Measurements from ENCODE around the gene LAMTOR2. TPM values are rescaled to one million over a fixed set of nuclear protein-coding genes. Genes with fewer than 3 reads are reported as not detected.

The LAMTOR2 gene
- total RNA-seq, 1 experiment from 2014 or later: 50.6 TPM

DNA sequence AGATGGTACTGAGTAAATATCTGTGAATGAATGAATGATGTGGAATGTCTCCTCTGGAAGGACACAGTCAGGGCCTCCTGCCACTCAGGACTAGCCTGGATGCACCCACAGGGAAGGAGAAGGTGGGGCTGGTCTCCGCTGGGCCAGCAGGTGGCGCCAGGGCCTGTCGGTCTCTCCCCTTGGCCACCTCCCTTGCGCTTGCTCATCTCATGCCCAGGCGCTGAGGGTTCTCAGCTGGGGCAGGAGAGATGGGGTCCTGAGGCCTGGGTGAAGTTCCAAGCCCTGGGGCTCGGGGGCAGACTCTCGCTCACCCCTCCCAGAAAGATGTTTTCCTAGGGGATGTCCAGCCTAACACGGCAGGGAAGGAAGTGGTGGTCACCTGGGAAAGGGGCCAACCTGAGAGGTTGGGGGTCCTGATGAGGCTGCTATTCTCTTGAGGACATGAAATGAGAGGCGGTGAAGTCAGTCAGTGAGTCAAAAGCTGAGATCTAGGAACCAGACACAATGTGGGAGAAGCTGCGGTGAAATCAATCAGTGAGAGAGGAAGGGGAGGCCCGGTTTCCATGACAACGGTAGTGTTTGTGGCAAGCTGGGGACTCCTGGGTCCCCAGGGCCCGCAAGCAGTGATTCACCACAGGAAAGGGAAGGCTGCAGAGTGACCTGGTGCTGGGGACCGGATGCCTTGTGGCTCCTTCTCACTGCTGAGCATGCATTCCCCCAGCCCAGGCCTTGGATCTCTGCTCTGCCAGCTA, 42.2 kb downstream of the LAMTOR2 start:
- no peak overlapping the region for H2AK5ac ChIP-seq (ENCODE audit: insufficient read length, low read length)
- peak overlapping the region in 2 of 3 experiments; percentile 32 to 85; a peak in 6 of 7 replicates for H3K27ac Mint-ChIP-seq
- H3K9me3 Mint-ChIP-seq: no peaks in the 10 kb centered on the region; a peak in 1 of 5 replicates
- H3K4me1 ChIP-seq (ENCODE audit: insufficient read depth, low read length): 0 out of 2 replicates have a peak, but pooled peaks cover 2% of the 10 kb centered on the region
- WGBS (ENCODE audit: extremely low coverage, insufficient read length, low lambda C conversion rate): no CpG with 5 or more reads among the region's 14 CpGs
- TF ChIP-seq, protein P1, sequence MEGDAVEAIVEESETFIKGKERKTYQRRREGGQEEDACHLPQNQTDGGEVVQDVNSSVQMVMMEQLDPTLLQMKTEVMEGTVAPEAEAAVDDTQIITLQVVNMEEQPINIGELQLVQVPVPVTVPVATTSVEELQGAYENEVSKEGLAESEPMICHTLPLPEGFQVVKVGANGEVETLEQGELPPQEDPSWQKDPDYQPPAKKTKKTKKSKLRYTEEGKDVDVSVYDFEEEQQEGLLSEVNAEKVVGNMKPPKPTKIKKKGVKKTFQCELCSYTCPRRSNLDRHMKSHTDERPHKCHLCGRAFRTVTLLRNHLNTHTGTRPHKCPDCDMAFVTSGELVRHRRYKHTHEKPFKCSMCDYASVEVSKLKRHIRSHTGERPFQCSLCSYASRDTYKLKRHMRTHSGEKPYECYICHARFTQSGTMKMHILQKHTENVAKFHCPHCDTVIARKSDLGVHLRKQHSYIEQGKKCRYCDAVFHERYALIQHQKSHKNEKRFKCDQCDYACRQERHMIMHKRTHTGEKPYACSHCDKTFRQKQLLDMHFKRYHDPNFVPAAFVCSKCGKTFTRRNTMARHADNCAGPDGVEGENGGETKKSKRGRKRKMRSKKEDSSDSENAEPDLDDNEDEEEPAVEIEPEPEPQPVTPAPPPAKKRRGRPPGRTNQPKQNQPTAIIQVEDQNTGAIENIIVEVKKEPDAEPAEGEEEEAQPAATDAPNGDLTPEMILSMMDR (conservative IDR thresholded peaks at IDR 0.05): peak; percentile 99
- no peak overlapping the region for H4K5ac ChIP-seq (ENCODE audit: insufficient read length, low read depth, low read length)
- H2BK12ac ChIP-seq (ENCODE audit: insufficient read length, low read depth, low read length): no peak overlapping the region
- DNase-seq: peak; percentile 90
- H3K4me2 ChIP-seq (ENCODE audit: insufficient read depth, insufficient read length, low read length): no peak overlapping the region
- no peak overlapping the region for H2AFZ ChIP-seq (ENCODE audit: low read length)
- no peak overlapping the region for H3K56ac ChIP-seq (ENCODE audit: insufficient read length, low read depth, low read length)
- H3K79me2 ChIP-seq (ENCODE audit: insufficient read depth, low read length): no peaks in the 10 kb centered on the region
- no peak overlapping the region for H3K4ac ChIP-seq (ENCODE audit: low read depth, low read length)
- no peaks in the 10 kb centered on the region for H3K27me3 ChIP-seq (ENCODE audit: insufficient read depth, low read length)
- no peak overlapping the region for H3T11ph ChIP-seq (ENCODE audit: low read length)
- no peak overlapping the region for H3K27ac ChIP-seq (ENCODE audit: insufficient read length, low read depth, low read length)
- H3K36me3 Mint-ChIP-seq (ENCODE audit: insufficient read depth in 1 of 3, low read depth in 3 of 3): peaks cover 13 to 31% (median 23%) of the 10 kb centered on the region in 3 experiments
- H3K4me1 Mint-ChIP-seq: peaks cover 29 to 35% of the 10 kb centered on the region in 2 experiments
- H2BK20ac ChIP-seq (ENCODE audit: low read depth, low read length, poor library complexity, severe bottlenecking): no peak overlapping the region
- no peak overlapping the region for H3K9ac ChIP-seq (ENCODE audit: extremely low read depth, insufficient read length, low read length)
- no peak overlapping the region for H2BK120ac ChIP-seq (ENCODE audit: low read depth, low read length, poor library complexity, severe bottlenecking)
- H3K23me2 ChIP-seq (ENCODE audit: insufficient read length, low read depth, low read length, poor library complexity, severe bottlenecking): no peaks in the 10 kb centered on the region
- H3K9me3 ChIP-seq (ENCODE audit: control insufficient read depth, low read depth, low read length): no peaks in the 10 kb centered on the region
- H3K79me1 ChIP-seq (ENCODE audit: insufficient read depth, low read depth, low read length, poor library complexity, severe bottlenecking): no peaks in the 10 kb centered on the region
- H4K8ac ChIP-seq (replicated peaks; ENCODE audit: insufficient read length, low read depth, low read length): no peak overlapping the region
- H3K4me3 Mint-ChIP-seq: no peak overlapping the region; a peak in 1 of 5 replicates
- H3K14ac ChIP-seq (ENCODE audit: insufficient read depth, low read length): no peak overlapping the region
- no peak overlapping the region for H2BK5ac ChIP-seq (ENCODE audit: insufficient read length, low read length)
- H4K91ac ChIP-seq (ENCODE audit: insufficient read length, low read depth, low read length): no peak overlapping the region
- H3K23ac ChIP-seq (ENCODE audit: insufficient read length, low read depth, low read length): no peak overlapping the region
- H4K20me1 ChIP-seq (ENCODE audit: control insufficient read depth, insufficient read depth, insufficient read length): peaks cover 2% of the 10 kb centered on the region
- H2BK15ac ChIP-seq (ENCODE audit: low read depth, low read length): no peak overlapping the region
- no peak overlapping the region for H3K18ac ChIP-seq (ENCODE audit: insufficient read length, low read depth, low read length)
- no peaks in the 10 kb centered on the region for H3K27me3 Mint-ChIP-seq (ENCODE audit: low read depth)

Data from H9 (cell line).